KMS-11 (cell line): ENCODE data around the gene SLC22A23.

Source experiments
- H2AFZ ChIP-seq: fragments of 200-600 bp; sonication (generic); 2 replicates; pipeline ENCODE4 v1.6.1; 2016; ENCODE audit warnings: antibody characterized with exemption, mixed run types, low read depth
- H3K27ac ChIP-seq: fragments of 200-600 bp; sonication (generic); 2 replicates; pipeline ENCODE4 v1.6.1; 2016; ENCODE audit warnings: mild to moderate bottlenecking, mixed run types
- H3K27me3 ChIP-seq: fragments of 200-600 bp; sonication (generic); 2 replicates; pipeline ENCODE4 v1.6.1; 2017; ENCODE audit warnings: mild to moderate bottlenecking, low read depth, mixed run types, moderate library complexity; ENCODE audit not compliant: insufficient read depth
- H3K36me3 ChIP-seq: fragments of 200-600 bp; sonication (generic); 2 replicates; pipeline ENCODE4 v1.6.1; 2017; ENCODE audit warnings: mild to moderate bottlenecking, mixed run types; ENCODE audit not compliant: insufficient read depth
- H3K4me1 ChIP-seq: fragments of 200-600 bp; sonication (generic); 2 replicates; pipeline ENCODE4 v1.6.1; 2016; ENCODE audit warnings: mild to moderate bottlenecking, low read depth, mixed run types; ENCODE audit not compliant: poor library complexity, severe bottlenecking
- H3K4me2 ChIP-seq: fragments of 200-600 bp; sonication (generic); 2 replicates; pipeline ENCODE4 v1.7.0; 2016; ENCODE audit warnings: mild to moderate bottlenecking, mixed run types
- H3K4me3 ChIP-seq: fragments of 200-600 bp; sonication (generic); IDR thresholded peaks from 2 replicates; pipeline ENCODE4 v1.6.1; 2017; ENCODE audit warnings: low read depth, low read length, mixed read lengths; ENCODE audit not compliant: insufficient read depth
- H3K79me2 ChIP-seq: fragments of 200-600 bp; sonication (generic); 2 replicates; pipeline ENCODE4 v1.6.1; 2016; ENCODE audit warnings: low read depth, mixed run types; ENCODE audit not compliant: insufficient read depth
- H3K9ac ChIP-seq: fragments of 200-600 bp; sonication (generic); 2 replicates; pipeline ENCODE4 v1.6.1; 2016; ENCODE audit warnings: mild to moderate bottlenecking, mixed run types
- H4K20me1 ChIP-seq: fragments of 200-600 bp; sonication (generic); 2 replicates; pipeline ENCODE4 v1.6.1; 2016; ENCODE audit warnings: mild to moderate bottlenecking, mixed run types; ENCODE audit not compliant: insufficient read depth
- CTCF ChIP-seq: fragments of 200-600 bp; sonication (generic); conservative IDR thresholded peaks from 2 replicates; pipeline ENCODE4 v1.6.1; 2017; ENCODE audit warnings: low read depth, mild to moderate bottlenecking, antibody characterized with exemption, low read length, moderate library complexity, mixed read lengths

The SLC22A23 gene

GRCh38 chr6:3326981-3327380 lies 129.9 kb downstream of the SLC22A23 start:
- Histone ChIP-seq H3K27ac (no peak overlapping the region), H3K4me1 (no peaks in the 10 kb centered on the region), H3K9ac (no peak overlapping the region), H3K79me2 (no peaks in the 10 kb centered on the region), H3K4me3 (no peak overlapping the region), H3K36me3 (no peaks in the 10 kb centered on the region), H3K4me2 (no peak overlapping the region), H4K20me1 (no peaks in the 10 kb centered on the region), H2AFZ (no peak overlapping the region), H3K27me3 (no peaks in the 10 kb centered on the region)
- TF ChIP-seq CTCF, result no peak

- TF ChIP-seq CTCF, result no peak
- no peak overlapping the region for H2AFZ ChIP-seq
- no peaks in the 10 kb centered on the region for H3K36me3 ChIP-seq
- no peak overlapping the region for H3K27ac ChIP-seq
- H4K20me1 ChIP-seq, result no peaks in the 10 kb centered on the region
- no peak overlapping the region for H3K4me2 ChIP-seq
- H3K79me2 ChIP-seq, result no peaks in the 10 kb centered on the region
- H3K4me3 ChIP-seq, result no peak overlapping the region
- no peaks in the 10 kb centered on the region for H3K4me1 ChIP-seq
- no peak overlapping the region for H3K9ac ChIP-seq
- H3K27me3 ChIP-seq, result no peaks in the 10 kb centered on the region
Observed at GRCh38 chr6:3326184-3326971, 130.5 kb downstream of the SLC22A23 start.

DNA sequence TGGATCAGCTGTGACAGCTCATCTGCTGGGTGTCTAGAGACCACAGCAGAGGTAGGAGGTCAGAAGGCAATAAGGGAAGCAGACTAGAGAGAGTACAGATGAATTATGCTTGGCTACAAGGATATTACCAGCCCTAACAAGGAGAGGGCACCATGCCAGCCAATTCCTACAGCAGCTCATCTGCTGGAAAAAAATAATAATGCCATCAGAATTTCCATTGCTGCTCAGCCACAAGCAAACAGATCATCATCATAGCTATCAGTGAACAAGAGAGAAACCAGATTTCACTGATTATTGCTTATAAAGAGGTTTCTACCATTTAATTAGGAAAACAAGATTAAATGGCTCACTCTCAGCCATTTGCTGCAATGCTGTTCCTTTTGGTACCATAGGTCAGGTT lies 131.6 kb downstream of the SLC22A23 start:
- Histone ChIP-seq H3K4me1 (no peaks in the 10 kb centered on the region), H3K27me3 (no peaks in the 10 kb centered on the region), H4K20me1 (no peaks in the 10 kb centered on the region), H2AFZ (no peak overlapping the region), H3K9ac (no peak overlapping the region), H3K79me2 (no peaks in the 10 kb centered on the region), H3K27ac (no peak overlapping the region), H3K36me3 (no peaks in the 10 kb centered on the region), H3K4me3 (no peak overlapping the region), H3K4me2 (no peak overlapping the region)
- TF ChIP-seq CTCF, result no peak

DNA sequence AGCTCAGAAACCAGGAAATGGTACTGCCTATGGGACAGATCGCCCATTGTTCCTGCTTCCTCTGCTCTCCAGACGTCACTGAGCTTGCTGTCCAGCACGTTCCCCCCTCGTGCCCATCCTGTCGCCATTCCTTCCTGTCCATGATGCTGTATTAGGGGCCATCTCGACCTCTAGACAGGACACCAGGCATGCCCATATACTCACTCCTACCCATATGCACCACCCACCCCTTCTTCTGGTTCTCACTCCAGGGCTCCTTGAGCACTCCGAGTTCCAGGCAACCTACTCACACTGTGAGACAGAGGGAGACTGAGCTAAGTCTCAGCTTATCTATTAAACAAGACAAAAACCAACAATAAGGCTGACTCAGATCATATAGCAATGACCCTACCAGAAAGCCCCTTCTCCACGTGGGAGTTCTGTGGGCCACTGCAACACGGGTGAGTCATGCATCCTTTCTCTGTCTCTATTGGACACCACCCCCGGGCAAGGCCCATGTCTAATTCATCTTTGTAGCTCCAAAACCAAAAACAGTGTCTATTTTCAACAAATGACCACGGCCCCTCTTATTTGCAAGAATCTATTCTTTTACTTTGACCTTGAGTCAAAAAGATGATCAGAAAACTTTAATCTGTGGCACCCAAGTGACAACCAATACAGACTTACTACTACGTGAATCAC lies 132.4 kb downstream of the SLC22A23 start:
- no peaks in the 10 kb centered on the region for H3K36me3 ChIP-seq
- TF ChIP-seq CTCF, result no peak
- no peak overlapping the region for H2AFZ ChIP-seq
- H4K20me1 ChIP-seq, result no peaks in the 10 kb centered on the region
- H3K4me2 ChIP-seq, result no peak overlapping the region
- no peaks in the 10 kb centered on the region for H3K79me2 ChIP-seq
- H3K4me3 ChIP-seq, result no peak overlapping the region
- H3K27ac ChIP-seq, result no peak overlapping the region
- no peaks in the 10 kb centered on the region for H3K27me3 ChIP-seq
- H3K4me1 ChIP-seq, result no peaks in the 10 kb centered on the region
- H3K9ac ChIP-seq, result no peak overlapping the region
